GM20431 (cell line): ENCODE measurements around the gene HOXD8.

ENCODE experiments used
- in situ Hi-C: fragments of 300-500 bp; cut with MseI, MboI; formaldehyde crosslinking; loops from one replicate; pipeline ENCODE4 v1.15.0; 2020; ENCODE audit warnings: low sequenced_read_pairs; ENCODE audit not compliant: unreplicated experiment

Gene HOXD8

GRCh38 chr2:176128982-176129796, at the start of gene HOXD8:
Gene HOXD8 (plus strand): TSS chr2:176129705. CDS start chr2:176130367, 662 bp downstream.
- in situ Hi-C loops, result loop anchor here (10.0 to 25.0 kb wide), 3 partner anchors 433 to 1008 kb away; no protein-coding TSS in a partner anchor

GRCh38 chr2:176079831-176080539, 49.5 kb upstream of the HOXD8 start:
- in situ Hi-C loops, result loop anchor here (25.0 kb wide), 2 partner anchors 393 to 668 kb away; no protein-coding TSS in a partner anchor

GRCh38 chr2:176080540-176081375, 48.7 kb upstream of the HOXD8 start:
- in situ Hi-C loops, result loop anchor here (25.0 kb wide), 2 partner anchors 393 to 668 kb away; no protein-coding TSS in a partner anchor

- in situ Hi-C loops, result loop anchor here (25.0 kb wide), 2 partner anchors 394 to 669 kb away; no protein-coding TSS in a partner anchor
Measured at GRCh38 chr2:176081376-176081836, 48.1 kb upstream of the HOXD8 start.

GRCh38 chr2:176081837-176082524, 47.5 kb upstream of the HOXD8 start:
- in situ Hi-C loops, result loop anchor here (25.0 kb wide), 2 partner anchors 395 to 670 kb away; no protein-coding TSS in a partner anchor

- in situ Hi-C loops, result loop anchor here (25.0 kb wide), 2 partner anchors 395 to 670 kb away; no protein-coding TSS in a partner anchor
Measured at GRCh38 chr2:176082525-176082823, 47.0 kb upstream of the HOXD8 start.

- in situ Hi-C loops, result loop anchor here (25.0 kb wide), 2 partner anchors 396 to 671 kb away; no protein-coding TSS in a partner anchor
Measured at GRCh38 chr2:176082824-176083751, 46.4 kb upstream of the HOXD8 start.

GRCh38 chr2:176083796-176084261, 45.7 kb upstream of the HOXD8 start, which contains the start of gene EVX2:
Gene EVX2 (minus strand): TSS chr2:176083962. CDS start chr2:176083776, 186 bp downstream.
- in situ Hi-C loops, result loop anchor here (25.0 kb wide), 2 partner anchors 397 to 672 kb away; no protein-coding TSS in a partner anchor

- in situ Hi-C loops, result loop anchor here (25.0 kb wide), 2 partner anchors 397 to 672 kb away; no protein-coding TSS in a partner anchor
Measured at GRCh38 chr2:176084611-176085119, 44.8 kb upstream of the HOXD8 start.

GRCh38 chr2:176085120-176085788, 44.3 kb upstream of the HOXD8 start:
- in situ Hi-C loops, result loop anchor here (25.0 kb wide), 2 partner anchors 398 to 673 kb away; no protein-coding TSS in a partner anchor

GRCh38 chr2:176085861-176086771, 43.4 kb upstream of the HOXD8 start:
- in situ Hi-C loops, result loop anchor here (25.0 kb wide), 2 partner anchors 399 to 674 kb away; no protein-coding TSS in a partner anchor

GRCh38 chr2:176087330-176088047, 42.0 kb upstream of the HOXD8 start:
- in situ Hi-C loops, result loop anchor here (25.0 kb wide), 2 partner anchors 400 to 675 kb away; no protein-coding TSS in a partner anchor

- in situ Hi-C loops, result loop anchor here (25.0 kb wide), 2 partner anchors 401 to 676 kb away; no protein-coding TSS in a partner anchor
Measured at GRCh38 chr2:176088048-176088936, 41.2 kb upstream of the HOXD8 start.
